ENCODE data around the gene MRGPRD. TPM values are rescaled to one million over a fixed set of nuclear protein-coding genes. Genes with fewer than 3 reads are reported as not detected.

The MRGPRD gene
- total RNA-seq, 1 experiment from 2014 or later = not detected

GRCh38 chr11:69022260-69022659 lies 41.5 kb upstream of the MRGPRD start:
- H3K27ac ChIP-seq (ENCODE audit: low read depth, low read length) = no peak overlapping the region
- no peaks in the 10 kb centered on the region for H3K36me3 ChIP-seq (ENCODE audit: control insufficient read depth in 1 of 2, insufficient read depth in 2 of 2, low read length in 2 of 2)
- intact Hi-C loops (cut with micrococcal nuclease) = no loop called here
- ChIA-PET CTCF (interaction anchor here (1.0 kb wide), 1 partner anchor 22 kb away, joined by 3 read pairs; no protein-coding TSS in a partner anchor), RAD21 (ENCODE audit: low non-redundant PET in 1 of 2, low total read pairs in 2 of 2, uncharacterized antibody in 2 of 2, unreplicated experiment in 2 of 2) (no interaction called here), POLR2A (no interaction called here)
- DNase-seq (ENCODE audit: low read depth, low spot score) = no peak
- H3K9me2 ChIP-seq (ENCODE audit: insufficient read depth) = no peaks in the 10 kb centered on the region
- no peaks in the 10 kb centered on the region for H4K20me1 ChIP-seq (ENCODE audit: insufficient read depth)
- H3K4me2 ChIP-seq (ENCODE audit: low read length) = no peak overlapping the region
- ATAC-seq = no peak
- no peaks in the 10 kb centered on the region for H3K79me2 ChIP-seq (ENCODE audit: insufficient read depth, low read length)
- H3K4me1 ChIP-seq (ENCODE audit: control insufficient read depth in 1 of 2, insufficient read depth in 2 of 2, low read length in 2 of 2) = no peaks in the 10 kb centered on the region
- H2AFZ ChIP-seq (ENCODE audit: low read depth, low read length, poor library complexity, severe bottlenecking) = no peak overlapping the region
- no peak for TF ChIP-seq CEBPB (IDR thresholded peaks at IDR 0.05; ENCODE audit: low read depth)
- no peak for TF ChIP-seq ELF1 (IDR thresholded peaks at IDR 0.05; ENCODE audit: borderline replicate concordance, low read depth)
- TF ChIP-seq SRF (IDR thresholded peaks at IDR 0.05; ENCODE audit: low read depth) = no peak
- no peak for TF ChIP-seq TCF7L2 (IDR thresholded peaks at IDR 0.05; ENCODE audit: borderline replicate concordance, extremely low read depth, insufficient read depth, insufficient read length)
- no peak for TF ChIP-seq EZH2 (IDR thresholded peaks at IDR 0.05)
- no peak for TF ChIP-seq POLR2AphosphoS5 (IDR thresholded peaks at IDR 0.05; ENCODE audit: low read depth, low read length)
- no peak for TF ChIP-seq ZNF274 (IDR thresholded peaks at IDR 0.05; ENCODE audit: low read depth, low read length)
- TF ChIP-seq CTCF (IDR thresholded peaks at IDR 0.05 in 2 of 3, conservative IDR thresholded peaks at IDR 0.05 in 1 of 3; ENCODE audit: borderline replicate concordance in 1 of 3, insufficient read depth in 1 of 3, low read depth in 2 of 3, low read length in 2 of 3) = no peak
- TF ChIP-seq JUND (IDR thresholded peaks at IDR 0.05) = no peak
- H3K9ac ChIP-seq (ENCODE audit: low read length) = no peak overlapping the region
- no peaks in the 10 kb centered on the region for H3K9me3 ChIP-seq (ENCODE audit: control insufficient read depth in 1 of 2, insufficient read depth in 1 of 2, low read depth in 1 of 2, low read length in 2 of 2)
- no TSS peak for BruUV-seq (replicated peaks)
- no peak overlapping the region for H3K4me3 ChIP-seq (replicated peaks in 1 of 2; ENCODE audit: low read depth in 1 of 2, low read length in 2 of 2)
- H3K27me3 ChIP-seq (ENCODE audit: insufficient read depth, low read length) = no peaks in the 10 kb centered on the region

- ChIA-PET POLR2A (no interaction called here), RAD21 (ENCODE audit: low non-redundant PET in 1 of 2, low total read pairs in 2 of 2, uncharacterized antibody in 2 of 2, unreplicated experiment in 2 of 2) (no interaction called here), CTCF (no interaction called here)
- Histone ChIP-seq H3K4me2 (ENCODE audit: low read length) (no peak overlapping the region), H3K27ac (ENCODE audit: low read depth, low read length) (no peak overlapping the region), H3K9me3 (ENCODE audit: control insufficient read depth in 1 of 2, insufficient read depth in 1 of 2, low read depth in 1 of 2, low read length in 2 of 2) (no peaks in the 10 kb centered on the region), H3K9ac (ENCODE audit: low read length) (no peak overlapping the region), H3K9me2 (ENCODE audit: insufficient read depth) (no peaks in the 10 kb centered on the region), H3K4me3 (replicated peaks in 1 of 2; ENCODE audit: low read depth in 1 of 2, low read length in 2 of 2) (no peak overlapping the region), H2AFZ (ENCODE audit: low read depth, low read length, poor library complexity, severe bottlenecking) (no peak overlapping the region), H3K36me3 (ENCODE audit: control insufficient read depth in 1 of 2, insufficient read depth in 2 of 2, low read length in 2 of 2) (no peaks in the 10 kb centered on the region), H3K4me1 (ENCODE audit: control insufficient read depth in 1 of 2, insufficient read depth in 2 of 2, low read length in 2 of 2) (no peaks in the 10 kb centered on the region), H3K27me3 (ENCODE audit: insufficient read depth, low read length) (no peaks in the 10 kb centered on the region), H4K20me1 (ENCODE audit: insufficient read depth) (no peaks in the 10 kb centered on the region), H3K79me2 (ENCODE audit: insufficient read depth, low read length) (no peaks in the 10 kb centered on the region)
- no peak for DNase-seq (ENCODE audit: low read depth, low spot score)
- intact Hi-C loops (cut with micrococcal nuclease) = no loop called here
- ATAC-seq = no peak
- TF ChIP-seq ELF1 (IDR thresholded peaks at IDR 0.05; ENCODE audit: borderline replicate concordance, low read depth) = no peak
- no peak for TF ChIP-seq EGR1 (IDR thresholded peaks at IDR 0.05; ENCODE audit: low read depth)
- no peak for TF ChIP-seq MAX (IDR thresholded peaks at IDR 0.05)
- TF ChIP-seq SP1 (IDR thresholded peaks at IDR 0.05; ENCODE audit: low read depth) = no peak
- no peak for TF ChIP-seq EZH2phosphoT487 (IDR thresholded peaks at IDR 0.05; ENCODE audit: borderline replicate concordance)
- TF ChIP-seq ZNF274 (IDR thresholded peaks at IDR 0.05; ENCODE audit: low read depth, low read length) = no peak
- no peak for TF ChIP-seq FOSL1 (IDR thresholded peaks at IDR 0.05; ENCODE audit: low read depth)
- TF ChIP-seq POLR2A (IDR thresholded peaks at IDR 0.05; ENCODE audit: borderline replicate concordance, extremely low read depth, insufficient read depth, insufficient read length) = no peak
- no peak for TF ChIP-seq CBX3 (IDR thresholded peaks at IDR 0.05; ENCODE audit: low read depth)
- TF ChIP-seq POLR2AphosphoS5 (IDR thresholded peaks at IDR 0.05; ENCODE audit: low read depth, low read length) = no peak
- no peak for TF ChIP-seq ATF3 (IDR thresholded peaks at IDR 0.05)
- BruUV-seq (replicated peaks) = no TSS peak
These were observed 38.1 kb upstream of the MRGPRD start for GRCh38 chr11:69018924-69019323.

All from HCT116 (cell line).